Measurements from ENCODE around the gene PLEKHG5.
A peak's percentile ranks its signal among the peaks of the same experiment; 100 is the strongest.

The PLEKHG5 gene

DNA sequence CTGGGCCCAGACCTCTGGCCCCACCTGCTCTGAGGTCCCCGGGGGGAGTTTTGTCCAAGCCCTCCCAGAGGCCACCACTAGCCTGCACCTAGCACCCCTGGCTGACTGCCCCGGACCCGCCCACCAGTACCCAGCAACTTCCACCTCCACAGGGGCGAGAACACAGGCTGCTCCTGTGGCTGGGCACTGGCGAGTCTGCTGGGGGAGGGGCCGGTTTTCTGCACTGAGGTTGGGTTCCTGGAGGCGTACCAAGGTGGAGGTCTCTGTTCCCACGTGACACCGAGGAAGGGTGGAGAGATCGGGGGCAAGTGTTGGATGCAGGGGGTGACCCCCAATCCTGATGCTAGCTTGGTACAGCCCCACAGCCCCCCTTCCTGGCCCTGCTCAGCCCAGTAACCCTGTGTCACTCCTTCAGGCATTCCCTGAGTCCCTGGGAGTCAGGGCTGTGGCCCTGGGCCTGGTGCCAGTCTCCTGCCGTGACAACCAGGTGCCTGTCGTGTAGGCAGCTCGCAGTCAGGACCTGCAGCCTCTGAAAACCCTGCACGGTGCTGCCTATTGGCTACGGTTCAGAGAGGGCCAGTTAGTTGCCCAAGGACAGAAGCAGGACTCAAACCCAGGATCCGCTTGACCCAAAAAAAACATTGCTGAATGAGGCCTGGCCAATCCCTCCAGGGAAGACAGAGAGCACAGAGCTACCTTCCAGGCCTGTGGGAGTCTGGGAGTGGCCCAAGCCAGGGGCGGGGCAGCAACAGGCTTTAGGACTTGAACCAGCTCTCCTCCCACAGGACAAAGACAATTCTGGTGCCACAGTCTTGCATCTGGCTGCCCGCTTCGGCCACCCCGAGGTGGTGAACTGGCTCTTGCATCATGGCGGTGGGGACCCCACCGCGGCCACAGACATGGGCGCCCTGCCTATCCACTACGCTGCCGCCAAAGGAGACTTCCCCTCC, 63.8 kb downstream of the PLEKHG5 start:
- TF ChIP-seq, protein P1, sequence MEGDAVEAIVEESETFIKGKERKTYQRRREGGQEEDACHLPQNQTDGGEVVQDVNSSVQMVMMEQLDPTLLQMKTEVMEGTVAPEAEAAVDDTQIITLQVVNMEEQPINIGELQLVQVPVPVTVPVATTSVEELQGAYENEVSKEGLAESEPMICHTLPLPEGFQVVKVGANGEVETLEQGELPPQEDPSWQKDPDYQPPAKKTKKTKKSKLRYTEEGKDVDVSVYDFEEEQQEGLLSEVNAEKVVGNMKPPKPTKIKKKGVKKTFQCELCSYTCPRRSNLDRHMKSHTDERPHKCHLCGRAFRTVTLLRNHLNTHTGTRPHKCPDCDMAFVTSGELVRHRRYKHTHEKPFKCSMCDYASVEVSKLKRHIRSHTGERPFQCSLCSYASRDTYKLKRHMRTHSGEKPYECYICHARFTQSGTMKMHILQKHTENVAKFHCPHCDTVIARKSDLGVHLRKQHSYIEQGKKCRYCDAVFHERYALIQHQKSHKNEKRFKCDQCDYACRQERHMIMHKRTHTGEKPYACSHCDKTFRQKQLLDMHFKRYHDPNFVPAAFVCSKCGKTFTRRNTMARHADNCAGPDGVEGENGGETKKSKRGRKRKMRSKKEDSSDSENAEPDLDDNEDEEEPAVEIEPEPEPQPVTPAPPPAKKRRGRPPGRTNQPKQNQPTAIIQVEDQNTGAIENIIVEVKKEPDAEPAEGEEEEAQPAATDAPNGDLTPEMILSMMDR (IDR thresholded peaks at IDR 0.05; ENCODE audit: poor library complexity, severe bottlenecking): no peak
- Histone ChIP-seq H3K27ac (ENCODE audit: poor library complexity, severe bottlenecking) (no peak overlapping the region), H3K9me3 (ENCODE audit: severe bottlenecking) (no peaks in the 10 kb centered on the region), H3K36me3 (ENCODE audit: low read depth) (no peaks in the 10 kb centered on the region), H3K4me3 (ENCODE audit: severe bottlenecking) (no peak overlapping the region), H3K4me1 (ENCODE audit: insufficient read depth, poor library complexity, severe bottlenecking) (peaks cover 7% of the 10 kb centered on the region), H3K27me3 (ENCODE audit: insufficient read depth, poor library complexity, severe bottlenecking) (peaks cover 6% of the 10 kb centered on the region)
- ATAC-seq (ENCODE audit: low read depth) (no peak), DNase-seq (ENCODE audit: low spot score) (no peak)

DNA sequence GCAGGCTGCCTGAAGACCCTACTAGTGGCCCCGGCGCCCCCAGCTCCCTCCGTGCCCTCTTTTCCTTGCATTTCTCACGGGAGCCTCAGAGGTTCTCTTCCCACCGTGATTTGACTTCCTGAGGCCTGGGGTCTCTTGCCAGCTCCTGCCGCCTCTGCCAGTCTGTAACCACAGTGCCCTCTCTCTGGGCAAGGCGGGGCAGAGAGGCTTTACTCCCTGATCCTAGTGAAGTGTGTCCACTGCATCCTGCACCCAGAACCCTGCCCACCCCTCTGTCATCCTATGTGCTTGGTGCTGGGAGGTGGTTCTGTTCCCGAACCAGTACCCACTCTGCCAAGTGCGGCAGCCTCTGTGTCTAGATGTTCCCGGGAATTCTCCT, 64.5 kb downstream of the PLEKHG5 start:
- Histone ChIP-seq H3K27ac (ENCODE audit: poor library complexity, severe bottlenecking) (no peak overlapping the region), H3K27me3 (ENCODE audit: insufficient read depth, poor library complexity, severe bottlenecking) (peaks cover 6% of the 10 kb centered on the region), H3K36me3 (ENCODE audit: low read depth) (no peaks in the 10 kb centered on the region), H3K4me3 (ENCODE audit: severe bottlenecking) (no peak overlapping the region), H3K4me1 (ENCODE audit: insufficient read depth, poor library complexity, severe bottlenecking) (peaks cover 10% of the 10 kb centered on the region), H3K9me3 (ENCODE audit: severe bottlenecking) (no peaks in the 10 kb centered on the region)
- TF ChIP-seq, protein P1 (IDR thresholded peaks at IDR 0.05; ENCODE audit: poor library complexity, severe bottlenecking): no peak
- ATAC-seq (ENCODE audit: low read depth) (no peak), DNase-seq (ENCODE audit: low spot score) (peak; percentile 51)

DNA sequence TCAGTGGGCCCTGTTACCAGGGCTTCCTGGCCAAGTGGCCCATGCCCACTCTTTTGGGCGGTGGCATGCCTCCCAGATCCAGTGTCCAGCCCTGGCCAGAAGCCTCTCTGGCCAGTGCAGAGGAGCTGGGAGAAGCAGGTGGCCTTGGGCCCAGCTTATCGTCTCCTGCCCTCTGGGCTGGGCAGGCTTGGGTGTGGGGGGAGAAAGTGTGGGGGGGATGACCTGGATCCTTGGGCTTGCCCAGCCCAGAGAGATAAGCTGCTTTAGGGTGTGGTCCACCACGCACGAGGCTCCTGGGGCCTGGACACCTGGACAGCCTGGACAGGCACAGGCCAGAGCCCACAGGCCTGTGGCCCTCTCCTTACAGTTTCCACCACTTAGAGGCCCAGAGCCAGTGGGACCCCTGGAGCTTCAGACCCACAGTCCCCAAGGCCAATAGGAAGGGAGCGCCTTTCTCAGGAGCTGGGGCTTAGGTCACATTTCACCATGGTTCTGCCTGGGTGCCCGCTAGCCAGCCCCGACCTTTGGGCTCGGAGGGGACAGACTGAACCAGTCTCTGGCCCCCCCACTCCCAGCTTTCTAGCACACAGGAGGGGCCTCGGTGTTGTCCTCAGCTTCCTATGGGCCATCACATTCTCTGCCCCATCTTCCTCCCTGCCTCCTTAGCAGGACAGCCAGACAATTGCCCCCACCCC, 65.0 kb downstream of the PLEKHG5 start:
- no peak overlapping the region for H3K4me3 ChIP-seq (ENCODE audit: severe bottlenecking)
- H3K36me3 ChIP-seq (ENCODE audit: low read depth): no peaks in the 10 kb centered on the region
- ATAC-seq (ENCODE audit: low read depth): no peak
- H3K4me1 ChIP-seq (ENCODE audit: insufficient read depth, poor library complexity, severe bottlenecking): peaks cover 14% of the 10 kb centered on the region
- no peak overlapping the region for H3K27ac ChIP-seq (ENCODE audit: poor library complexity, severe bottlenecking)
- peaks cover 6% of the 10 kb centered on the region for H3K27me3 ChIP-seq (ENCODE audit: insufficient read depth, poor library complexity, severe bottlenecking)
- H3K9me3 ChIP-seq (ENCODE audit: severe bottlenecking): no peaks in the 10 kb centered on the region
- peak; percentile 67 for DNase-seq (ENCODE audit: low spot score)
- TF ChIP-seq, protein P1 (IDR thresholded peaks at IDR 0.05; ENCODE audit: poor library complexity, severe bottlenecking): no peak

DNA sequence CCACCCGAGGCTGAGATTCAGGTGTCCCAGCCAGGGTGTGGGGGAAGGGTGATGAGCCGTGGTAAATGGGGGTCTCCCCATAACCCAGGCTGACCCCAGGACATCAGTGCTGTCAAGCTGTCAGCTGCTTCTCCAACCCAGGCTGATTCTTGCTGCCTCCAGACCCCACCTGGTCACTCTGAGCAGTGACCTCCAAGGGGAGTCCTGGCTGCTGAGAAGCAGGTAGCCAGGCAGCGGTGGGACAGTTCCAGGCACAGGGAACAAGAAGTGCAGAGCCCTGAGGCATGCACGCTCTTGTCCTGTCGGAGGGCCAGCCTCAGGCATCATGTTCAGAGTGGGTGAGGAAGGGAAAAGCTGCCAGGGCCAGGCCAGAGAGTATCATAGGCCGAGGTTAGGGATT, 65.8 kb downstream of the PLEKHG5 start:
- no peak for ATAC-seq (ENCODE audit: low read depth)
- no peaks in the 10 kb centered on the region for H3K36me3 ChIP-seq (ENCODE audit: low read depth)
- no peaks in the 10 kb centered on the region for H3K9me3 ChIP-seq (ENCODE audit: severe bottlenecking)
- H3K4me1 ChIP-seq (ENCODE audit: insufficient read depth, poor library complexity, severe bottlenecking): peaks cover 14% of the 10 kb centered on the region
- H3K27ac ChIP-seq (ENCODE audit: poor library complexity, severe bottlenecking): no peak overlapping the region
- peaks cover 6% of the 10 kb centered on the region for H3K27me3 ChIP-seq (ENCODE audit: insufficient read depth, poor library complexity, severe bottlenecking)
- no peak overlapping the region for H3K4me3 ChIP-seq (ENCODE audit: severe bottlenecking)
- DNase-seq (ENCODE audit: low spot score): peak; percentile 65
- TF ChIP-seq, protein P1 (IDR thresholded peaks at IDR 0.05; ENCODE audit: poor library complexity, severe bottlenecking): no peak

Measured in RWPE2 (cell line).